ENCODE results near the gene TOMM20. TPM values are rescaled to one million over a fixed set of nuclear protein-coding genes. Genes with fewer than 3 reads are reported as not detected.

Gene TOMM20
- total and polyA plus RNA-seq, 8 donors, result 71.6 to 197 (median 184) TPM

GRCh38 chr1:235149824-235150223 lies 21.2 kb upstream of the TOMM20 start:
- H3K36me3 ChIP-seq, result peaks cover 0 to 100% of the 10 kb centered on the region in 2 donors
- no peak overlapping the region for H3K4me3 ChIP-seq
- no peak overlapping the region for H3K27ac ChIP-seq
- intact Hi-C loops (cut with DNase I), result no loop called here
- ATAC-seq (no peak), DNase-seq (no peak)
- no peaks in the 10 kb centered on the region for H3K9me3 ChIP-seq
- no peaks in the 10 kb centered on the region for H3K27me3 ChIP-seq
- TF ChIP-seq CTCF (IDR thresholded peaks at IDR 0.05), result no peak
- H3K4me1 ChIP-seq, result no peaks in the 10 kb centered on the region

- Histone ChIP-seq H3K27me3 (no peaks in the 10 kb centered on the region), H3K4me3 (no peak overlapping the region), H3K9me3 (no peaks in the 10 kb centered on the region), H3K27ac (no peak overlapping the region), H3K4me1 (no peaks in the 10 kb centered on the region), H3K36me3 (peaks cover 0 to 100% of the 10 kb centered on the region in 2 donors)
- intact Hi-C loops (cut with DNase I), result no loop called here
- ATAC-seq, result no peak
- no peak for DNase-seq
- TF ChIP-seq CTCF (IDR thresholded peaks at IDR 0.05), result no peak
Measured at GRCh38 chr1:235147269-235147668, 18.6 kb upstream of the TOMM20 start.

GRCh38 chr1:235145639-235146038 lies 17.0 kb upstream of the TOMM20 start:
- Histone ChIP-seq H3K4me1 (no peaks in the 10 kb centered on the region), H3K9me3 (no peaks in the 10 kb centered on the region), H3K27ac (no peak overlapping the region), H3K27me3 (no peaks in the 10 kb centered on the region), H3K36me3 (peaks cover 0 to 100% of the 10 kb centered on the region in 2 donors), H3K4me3 (no peak overlapping the region)
- no peak for ATAC-seq
- no peak for TF ChIP-seq CTCF (IDR thresholded peaks at IDR 0.05)
- DNase-seq, result no peak
- intact Hi-C loops (cut with DNase I), result no loop called here

DNA sequence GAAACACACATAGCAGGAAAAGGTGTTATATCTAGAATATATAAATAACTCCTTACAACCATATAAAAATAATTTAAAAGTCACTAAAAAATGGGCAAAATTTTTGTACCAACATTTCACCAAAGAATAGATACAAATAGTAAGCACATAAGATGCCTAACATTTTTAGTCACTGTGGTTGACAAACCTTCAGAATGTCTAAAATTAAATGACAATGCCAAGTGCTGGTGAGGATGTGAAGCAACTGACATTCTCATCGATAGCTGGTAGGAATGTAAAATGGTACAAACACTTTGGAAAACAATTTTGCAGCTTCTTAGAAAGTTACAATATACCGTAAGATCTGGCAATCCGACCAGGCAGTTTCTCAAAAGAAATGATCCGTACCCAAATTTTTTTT lies 14.4 kb upstream of the TOMM20 start:
- TF ChIP-seq CTCF (IDR thresholded peaks at IDR 0.05), result no peak
- H3K4me1 ChIP-seq, result no peaks in the 10 kb centered on the region
- H3K27me3 ChIP-seq, result no peaks in the 10 kb centered on the region
- H3K36me3 ChIP-seq, result peaks cover 0 to 98% of the 10 kb centered on the region in 2 donors
- intact Hi-C loops (cut with DNase I), result no loop called here
- ATAC-seq (no peak), DNase-seq (no peak)
- H3K9me3 ChIP-seq, result no peaks in the 10 kb centered on the region
- H3K27ac ChIP-seq, result no peak overlapping the region
- no peak overlapping the region for H3K4me3 ChIP-seq

DNA sequence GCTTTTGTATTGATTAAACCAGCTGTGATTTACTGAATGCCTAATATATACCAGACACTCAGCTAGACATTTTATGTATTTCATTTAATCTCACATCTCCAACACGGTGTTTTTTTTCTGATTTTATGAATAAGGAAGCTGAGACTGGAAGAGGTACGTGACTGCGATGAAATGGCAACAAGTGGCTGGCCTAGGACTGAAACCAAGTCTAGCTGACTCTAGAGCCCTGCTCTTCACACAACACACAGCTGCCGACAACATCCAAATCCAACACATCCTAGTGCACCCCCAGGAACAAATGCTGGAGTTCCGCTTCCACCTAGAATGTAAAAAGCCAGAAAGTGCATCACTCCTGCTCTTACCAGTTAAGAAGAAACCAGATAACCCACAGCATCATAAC lies 10.7 kb upstream of the TOMM20 start:
- peaks cover 4 to 98% of the 10 kb centered on the region in 2 donors for H3K36me3 ChIP-seq
- no peak overlapping the region for H3K4me3 ChIP-seq
- DNase-seq (no peak), ATAC-seq (no peak)
- H3K9me3 ChIP-seq, result no peaks in the 10 kb centered on the region
- no peak overlapping the region for H3K27ac ChIP-seq
- H3K4me1 ChIP-seq, result no peaks in the 10 kb centered on the region
- H3K27me3 ChIP-seq, result no peaks in the 10 kb centered on the region
- intact Hi-C loops (cut with DNase I), result no loop called here
- no peak for TF ChIP-seq CTCF (IDR thresholded peaks at IDR 0.05)

All from left lung (tissue), 10 donors.